GM10248 (cell line): Measurements from ENCODE around the gene AARS2.

ENCODE experiments used
- CTCF ChIA-PET: fragments of 300-600 bp; sonication (Branson Sonifier 250); formaldehyde crosslinking; extraction: SDS; loops from one replicate; lab custom pipeline; 2021; ENCODE audit warnings: antibody characterized with exemption; lab: Yijun Ruan, JAX
- POLR2A ChIA-PET: fragments of 350-650 bp; sonication (Branson Sonifier 250); formaldehyde crosslinking; extraction: SDS; loops from one replicate; lab custom pipeline; 2020; ENCODE audit warnings: antibody characterized with exemption; lab: Yijun Ruan, JAX
- DNase-seq: peaks from one replicate; pipeline ENCODE4 v3.0.0; 2012; ENCODE audit errors: extremely low spot score
- CTCF ChIP-seq: IDR thresholded peaks from 2 replicates; pipeline ENCODE4 v1.5.1; 2012; ENCODE audit warnings: mild to moderate bottlenecking, low read depth; ENCODE audit errors: extremely low read depth, missing control alignments, control extremely low read depth

Gene AARS2

DNA sequence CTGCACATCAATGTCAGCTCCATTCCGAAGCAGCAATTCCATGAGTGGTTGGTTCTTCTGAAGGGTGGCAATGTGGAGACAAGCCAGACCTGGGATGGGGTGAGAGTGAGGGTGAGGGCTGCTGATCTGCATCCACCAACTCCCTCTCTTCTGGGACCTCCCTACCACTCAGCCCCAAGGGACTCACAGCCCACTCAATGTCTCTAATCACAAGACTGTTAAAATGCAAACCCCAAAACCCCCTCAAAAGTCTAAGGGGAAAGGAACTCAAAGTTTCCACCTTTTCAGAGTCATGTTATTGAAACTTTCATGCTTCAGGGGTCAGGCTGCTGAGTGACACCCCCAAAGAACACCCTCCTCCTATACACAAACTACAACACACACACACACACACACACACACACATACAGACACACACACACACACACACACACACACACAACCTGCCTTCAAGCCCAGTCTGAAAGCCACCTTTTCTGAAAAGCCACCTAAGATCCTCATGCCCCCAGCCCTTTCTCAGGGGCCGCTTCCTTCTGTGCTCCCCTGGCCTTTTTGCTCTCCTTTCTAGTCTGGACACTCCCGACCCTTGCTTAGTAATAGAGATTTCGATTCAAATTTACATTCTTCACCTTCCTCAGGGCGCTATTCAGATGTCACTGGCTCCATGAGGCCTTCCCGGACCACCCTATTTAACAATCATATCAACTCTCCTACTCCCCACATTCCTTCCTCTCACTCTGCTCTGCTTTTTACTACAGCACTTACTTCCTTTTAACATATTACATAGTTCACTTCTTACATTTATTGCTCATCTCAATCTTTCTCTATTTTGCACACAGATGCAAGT is 52.5 kb downstream of the AARS2 start:
- ChIA-PET CTCF (interaction anchor here (1.7 kb wide), 1 partner anchor 23 kb away, joined by 5 read pairs; no protein-coding TSS in a partner anchor), POLR2A (interaction anchor here (0.5 to 2.7 kb wide), 3 partner anchors 9 to 16 kb away, joined by 9 to 19 read pairs (median 9); partner anchors contain the start of gene HSP90AB1)
- no peak for TF ChIP-seq CTCF
- peak; percentile 61 for DNase-seq

DNA sequence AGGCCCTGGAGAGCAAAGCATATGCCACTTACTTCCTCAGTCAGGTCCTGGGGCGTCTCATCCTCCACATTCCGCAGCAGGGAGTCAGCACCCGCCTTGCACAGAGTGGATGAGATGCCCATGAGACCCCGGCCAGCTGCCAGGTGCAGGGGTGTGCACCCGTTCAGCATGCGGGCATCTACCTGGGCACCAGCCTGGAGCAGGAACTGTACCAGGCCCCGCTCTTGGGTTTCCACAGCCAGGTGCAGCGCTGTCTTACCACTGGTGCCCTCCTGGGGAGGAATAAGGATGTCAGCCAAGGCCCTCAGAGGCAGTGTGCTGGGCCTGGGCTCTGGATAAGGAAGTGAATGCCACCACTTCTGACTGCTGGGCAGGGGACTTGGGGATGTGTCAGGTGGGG is 53.1 kb downstream of the AARS2 start:
- TF ChIP-seq CTCF = no peak
- POLR2A ChIA-PET = no interaction called here
- DNase-seq = no peak
- CTCF ChIA-PET = no interaction called here

GRCh38 chr6:44258921-44259320 is 54.2 kb downstream of the AARS2 start:
- TF ChIP-seq CTCF = no peak
- ChIA-PET CTCF (interaction anchor here (0.9 to 1.0 kb wide), 3 partner anchors 17 to 47 kb away, joined by 3 to 4 read pairs (median 3); no protein-coding TSS in a partner anchor), POLR2A (no interaction called here)
- no peak for DNase-seq

- ChIA-PET POLR2A (no interaction called here), CTCF (interaction anchor here (0.9 to 1.0 kb wide), 4 partner anchors 8 to 47 kb away, joined by 3 to 5 read pairs (median 4); no protein-coding TSS in a partner anchor)
- DNase-seq = no peak
- TF ChIP-seq CTCF = no peak
Measured at GRCh38 chr6:44258325-44258863, 54.8 kb downstream of the AARS2 start.

DNA sequence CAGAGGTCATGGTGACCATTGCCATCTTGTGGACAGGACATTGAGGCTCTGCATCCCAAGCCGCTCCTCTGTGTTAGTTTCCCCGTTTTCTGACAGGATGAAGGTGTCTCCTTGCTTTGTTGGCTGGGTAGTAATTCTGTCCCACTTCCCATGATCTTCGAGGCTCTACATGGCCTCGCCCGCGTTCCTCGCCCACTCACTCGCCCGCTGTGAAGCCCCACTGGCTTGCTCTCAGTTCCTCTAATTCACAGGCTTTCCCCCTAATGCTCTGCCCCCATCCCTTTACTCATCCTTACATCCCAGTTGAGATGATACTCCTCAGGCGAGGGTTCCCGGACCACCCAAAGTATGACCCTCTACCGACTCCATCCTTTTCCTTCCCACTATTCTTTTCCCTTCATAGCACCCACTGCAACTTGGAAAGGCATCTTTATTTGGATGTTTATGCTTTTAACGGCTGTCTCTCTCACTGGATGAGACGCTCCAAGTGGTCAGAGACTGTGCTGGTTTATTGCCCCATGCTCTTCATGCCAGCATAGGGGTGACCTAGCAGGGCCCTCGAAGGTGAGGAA is 55.3 kb downstream of the AARS2 start:
- TF ChIP-seq CTCF = peak; percentile 2
- CTCF ChIA-PET = interaction anchor here (0.9 to 1.8 kb wide), 7 partner anchors 9 to 23 kb away, joined by 3 to 11 read pairs (median 5); no protein-coding TSS in a partner anchor
- no peak for DNase-seq
- POLR2A ChIA-PET = interaction anchor here (1.7 to 3.7 kb wide), 2 partner anchors 11 to 35 kb away, joined by 6 to 56 read pairs; partner anchors contain the start of genes HSP90AB1 and SLC29A1
